ENCODE data around the gene IGF2. TPM values are rescaled to one million over a fixed set of nuclear protein-coding genes. Genes with fewer than 3 reads are reported as not detected.
A peak's percentile ranks its signal among the peaks of the same experiment; 100 is the strongest.

The IGF2 gene
- polyA plus RNA-seq, 1 donor: 738 TPM

- no peak for DNase-seq
Measured at GRCh38 chr11:2154889-2155288, 15.7 kb upstream of the IGF2 start.

- no peak for DNase-seq
Measured at GRCh38 chr11:2154195-2154585, 15.0 kb upstream of the IGF2 start.

- DNase-seq: no peak
Measured at GRCh38 chr11:2153581-2154194, 14.5 kb upstream of the IGF2 start.

- DNase-seq: peak; percentile 81
Measured at GRCh38 chr11:2151500-2152257, 12.5 kb upstream of the IGF2 start.

GRCh38 chr11:2149864-2150847 is 11.0 kb upstream of the IGF2 start:
- DNase-seq: peak; percentile 83

- no peak for DNase-seq
Measured at GRCh38 chr11:2149460-2149859, 10.3 kb upstream of the IGF2 start.

GRCh38 chr11:2148595-2148994 is 9.4 kb upstream of the IGF2 start:
- no peak for DNase-seq

GRCh38 chr11:2147391-2147790 is 8.2 kb upstream of the IGF2 start:
- DNase-seq: no peak

- DNase-seq: no peak
Measured at GRCh38 chr11:2146051-2146450, 6.9 kb upstream of the IGF2 start.

GRCh38 chr11:2144544-2145248 is 5.5 kb upstream of the IGF2 start:
- DNase-seq: no peak

GRCh38 chr11:2143799-2144543 is 4.8 kb upstream of the IGF2 start:
- DNase-seq: no peak

- no peak for DNase-seq
Measured at GRCh38 chr11:2143477-2143798, 4.2 kb upstream of the IGF2 start.

GRCh38 chr11:2142762-2143202 is 3.6 kb upstream of the IGF2 start:
- no peak for DNase-seq

- DNase-seq: no peak
Measured at GRCh38 chr11:2142300-2142759, 3.1 kb upstream of the IGF2 start.

- DNase-seq: no peak
Measured at GRCh38 chr11:2140411-2141400, 1.5 kb upstream of the IGF2 start.

GRCh38 chr11:2139621-2140337 is 590 bp upstream of the IGF2 start:
- DNase-seq: no peak

GRCh38 chr11:2138431-2139122 is 612 bp downstream of the IGF2 start:
- no peak for DNase-seq

GRCh38 chr11:2138068-2138430 is 1.1 kb downstream of the IGF2 start:
- no peak for DNase-seq
